ENCODE measurements around the gene GPC5.
"Not testable (repeated sequence)": the region's sequence is repeated elsewhere in the genome, so short reads cannot be mapped to it uniquely, and the experiment has no call there.

Gene GPC5

GRCh38 chr13:91774397-91774796 lies 376.0 kb downstream of the GPC5 start:
- DNase-seq (ENCODE audit: low spot score), result no peak

- no peak for DNase-seq (ENCODE audit: low spot score)
Observed at GRCh38 chr13:91776611-91777193, 378.3 kb downstream of the GPC5 start.

GRCh38 chr13:91778123-91778522 lies 379.7 kb downstream of the GPC5 start:
- DNase-seq (ENCODE audit: low spot score), result no peak

- DNase-seq (ENCODE audit: low spot score), result not testable (repeated sequence)
Observed at GRCh38 chr13:91781982-91782691, 383.7 kb downstream of the GPC5 start.

GRCh38 chr13:91785431-91786119 lies 387.2 kb downstream of the GPC5 start:
- DNase-seq (ENCODE audit: low spot score), result no peak

GRCh38 chr13:91792054-91792453 lies 393.6 kb downstream of the GPC5 start:
- DNase-seq (ENCODE audit: low spot score), result no peak

DNA sequence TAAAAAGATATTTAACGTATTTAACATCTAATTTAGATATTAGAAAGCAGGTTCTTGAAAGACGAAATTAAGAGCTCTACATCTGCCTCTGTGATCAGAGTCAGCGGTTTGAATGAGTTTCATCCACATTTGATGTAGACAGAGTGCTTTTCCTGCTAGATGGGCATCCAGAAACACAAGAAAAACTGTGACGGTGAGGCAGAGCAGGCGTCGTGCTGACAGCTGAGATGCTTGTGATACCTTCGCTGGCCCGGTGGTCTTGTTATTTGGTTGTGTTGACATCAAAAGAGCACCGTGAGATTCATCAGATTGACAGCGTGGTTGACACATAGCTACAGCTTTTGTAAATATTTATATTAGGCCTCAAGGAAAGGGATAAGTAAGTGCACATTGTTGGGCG lies 399.1 kb downstream of the GPC5 start:
- DNase-seq (ENCODE audit: low spot score), result no peak

DNA sequence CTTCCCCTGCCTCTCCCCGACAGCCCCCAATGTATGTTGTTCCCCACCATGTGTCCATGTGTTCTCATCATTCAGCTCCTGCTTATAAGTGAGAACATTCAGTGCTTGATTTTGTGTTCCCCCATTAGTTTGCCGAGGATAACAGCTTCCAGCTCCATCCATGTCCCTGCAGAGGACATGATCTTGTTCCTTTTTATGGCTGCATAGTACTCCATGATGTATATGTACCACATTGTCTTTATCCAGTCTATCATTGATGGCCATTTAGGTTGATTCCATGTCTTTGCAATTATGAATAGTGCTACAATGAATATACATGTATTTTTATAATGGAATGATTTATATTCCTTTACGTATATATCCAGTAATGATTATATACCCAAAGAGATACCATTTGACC lies 399.9 kb downstream of the GPC5 start:
- not testable (repeated sequence) for DNase-seq (ENCODE audit: low spot score)

GRCh38 chr13:91801772-91802171 lies 403.4 kb downstream of the GPC5 start:
- not testable (repeated sequence) for DNase-seq (ENCODE audit: low spot score)

DNA sequence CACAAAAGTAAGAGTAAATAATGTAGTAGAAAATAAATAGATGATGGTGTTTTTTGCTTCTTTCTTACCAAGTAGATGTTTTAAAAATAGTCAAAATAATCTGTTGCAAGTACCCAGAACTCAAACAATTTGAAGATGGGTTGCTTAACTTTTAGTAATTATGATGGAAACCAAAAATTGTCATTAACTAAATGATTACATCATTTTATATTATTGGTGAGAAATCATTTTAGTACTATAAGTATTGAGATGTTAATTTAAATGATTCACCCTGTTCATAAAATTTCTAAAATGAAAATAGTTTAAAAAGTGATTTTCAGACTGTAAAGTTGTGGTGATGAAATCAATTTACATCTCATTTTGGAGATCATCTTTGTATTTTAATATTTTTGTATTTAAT lies 404.5 kb downstream of the GPC5 start:
- DNase-seq (ENCODE audit: low spot score), result no peak

- no peak for DNase-seq (ENCODE audit: low spot score)
Observed at GRCh38 chr13:91804724-91805123, 406.3 kb downstream of the GPC5 start.

GRCh38 chr13:91805605-91806004 lies 407.2 kb downstream of the GPC5 start:
- no peak for DNase-seq (ENCODE audit: low spot score)

DNA sequence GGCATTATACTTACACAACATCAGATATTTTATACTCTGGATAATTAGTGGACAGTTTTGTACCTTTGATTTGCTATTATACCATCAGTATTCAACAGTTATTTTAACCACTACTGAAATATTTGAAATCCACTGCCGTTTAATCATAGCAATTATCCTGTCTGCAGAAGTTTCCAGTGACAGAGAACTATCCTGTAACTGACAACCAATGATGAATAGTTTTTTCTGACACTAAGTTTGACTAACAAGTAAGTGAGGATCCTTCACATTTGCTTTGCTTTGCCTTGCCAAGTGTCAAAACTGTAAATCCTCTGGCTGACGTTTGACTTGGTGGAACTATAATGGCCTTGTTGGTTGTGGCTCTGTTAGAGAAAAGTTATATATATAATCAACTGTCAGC lies 410.7 kb downstream of the GPC5 start:
- DNase-seq (ENCODE audit: low spot score), result no peak

- DNase-seq (ENCODE audit: low spot score), result no peak
Observed at GRCh38 chr13:91813253-91813652, 414.8 kb downstream of the GPC5 start.

DNA sequence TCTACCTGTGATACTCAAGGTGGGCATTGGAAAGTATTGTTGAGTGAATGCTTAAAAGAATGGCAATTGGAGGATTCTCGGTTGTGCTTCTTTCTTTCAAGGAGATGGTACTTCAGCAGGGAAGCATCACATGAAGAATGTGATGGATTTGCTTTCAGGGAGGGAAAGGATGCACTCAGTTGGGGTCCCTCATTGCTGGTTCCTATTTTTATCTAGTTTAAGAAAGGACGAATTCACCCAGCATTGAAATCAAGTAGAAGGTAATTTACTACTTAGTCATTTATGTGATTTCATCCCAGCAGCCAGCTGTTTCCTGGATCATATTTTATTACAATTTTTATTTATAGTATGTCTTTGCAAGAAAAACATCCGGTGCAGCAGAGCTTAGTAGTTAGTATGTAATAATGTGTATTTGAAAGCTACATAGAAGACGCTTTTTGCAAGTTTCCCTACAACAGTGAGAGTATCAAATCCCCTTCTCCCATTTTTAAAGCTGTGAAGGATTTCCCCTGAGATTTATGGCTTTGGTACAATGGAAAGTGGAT lies 417.9 kb downstream of the GPC5 start:
- DNase-seq (ENCODE audit: low spot score), result no peak

DNA sequence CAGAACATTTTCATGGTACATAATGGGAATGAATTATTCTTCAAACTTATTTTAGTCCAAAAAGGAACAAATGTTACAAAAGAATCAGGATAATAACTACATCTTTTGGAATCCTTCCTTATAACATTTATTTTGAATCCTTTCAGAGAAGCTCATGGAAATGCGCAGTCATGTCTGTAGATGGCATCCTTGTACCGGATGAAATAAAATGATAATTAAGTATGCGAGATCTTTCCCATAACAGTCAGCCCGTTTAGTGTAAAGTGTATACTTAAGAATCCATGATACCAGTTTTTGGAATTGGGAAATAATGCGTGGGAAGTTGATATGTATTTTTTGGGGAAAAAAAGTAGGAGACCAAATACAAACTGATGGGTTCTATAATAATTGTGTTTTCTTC lies 418.8 kb downstream of the GPC5 start:
- DNase-seq (ENCODE audit: low spot score), result no peak

GRCh38 chr13:91824416-91824815 lies 426.0 kb downstream of the GPC5 start:
- no peak for DNase-seq (ENCODE audit: low spot score)

DNA sequence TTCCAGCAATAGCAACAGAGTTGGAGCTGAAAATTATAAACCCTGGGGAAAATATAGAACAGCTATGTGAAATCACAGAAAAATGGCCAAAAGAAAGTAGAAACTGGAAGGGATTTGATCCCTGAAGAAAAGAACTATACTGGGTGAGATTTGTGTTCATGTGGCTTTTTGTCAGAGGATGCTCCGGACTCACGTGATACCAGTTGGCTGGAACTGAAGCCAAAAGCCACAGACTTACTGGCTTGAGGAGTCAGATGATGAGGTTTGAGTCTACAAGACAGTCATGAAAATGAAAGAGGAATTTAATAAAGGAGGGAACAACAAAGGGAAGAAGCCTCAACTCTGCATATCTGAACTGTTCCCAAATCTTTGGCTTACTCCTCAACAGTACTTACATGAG lies 427.1 kb downstream of the GPC5 start:
- no peak for DNase-seq (ENCODE audit: low spot score)

GRCh38 chr13:91836553-91836952 lies 438.1 kb downstream of the GPC5 start:
- DNase-seq (ENCODE audit: low spot score), result no peak

DNA sequence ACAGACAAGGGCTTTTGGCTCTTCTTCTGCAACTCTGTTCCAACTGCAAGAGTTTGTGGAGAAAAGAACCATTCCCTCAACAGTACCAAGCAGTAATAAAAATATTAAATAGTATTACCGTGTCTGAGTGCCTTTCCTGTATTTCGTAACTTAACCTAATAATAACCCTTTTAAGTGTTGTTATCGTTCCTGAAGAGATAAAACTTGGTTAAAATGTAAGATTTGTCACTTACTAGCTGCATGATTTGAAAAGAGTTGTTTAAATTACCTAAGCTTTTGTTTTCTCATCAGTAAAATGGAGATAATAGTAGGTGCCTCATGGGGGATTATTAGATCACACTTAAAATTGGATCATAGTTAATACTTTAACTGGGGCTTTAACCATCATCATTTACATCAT lies 447.2 kb downstream of the GPC5 start:
- DNase-seq (ENCODE audit: low spot score), result no peak

DNA sequence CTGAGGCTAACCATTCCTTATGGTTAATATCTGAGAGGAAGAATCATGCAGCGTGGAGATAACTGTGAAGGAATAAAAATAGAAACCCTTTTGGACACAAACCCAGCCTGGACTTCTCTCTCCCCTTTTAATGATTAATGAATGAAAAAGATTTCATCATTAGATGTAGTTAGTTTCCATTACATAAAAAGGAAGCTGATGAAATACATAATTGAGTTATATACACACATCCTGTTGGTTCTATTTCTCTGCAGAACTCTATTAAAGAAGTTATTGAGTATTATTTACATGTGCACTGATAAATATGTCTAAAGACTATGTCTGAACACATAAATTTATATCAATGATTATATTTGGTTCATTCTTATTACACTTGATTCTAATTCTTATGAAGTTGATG lies 465.3 kb downstream of the GPC5 start:
- DNase-seq (ENCODE audit: low spot score), result no peak

- DNase-seq (ENCODE audit: low spot score), result no peak
Observed at GRCh38 chr13:91868351-91868750, 469.9 kb downstream of the GPC5 start.

- no peak for DNase-seq (ENCODE audit: low spot score)
Observed at GRCh38 chr13:91878491-91878890, 480.1 kb downstream of the GPC5 start.
